Measurements from ENCODE around the gene PTGES.
A peak's percentile ranks its signal among the peaks of the same experiment; 100 is the strongest.

PTGES gene

DNA sequence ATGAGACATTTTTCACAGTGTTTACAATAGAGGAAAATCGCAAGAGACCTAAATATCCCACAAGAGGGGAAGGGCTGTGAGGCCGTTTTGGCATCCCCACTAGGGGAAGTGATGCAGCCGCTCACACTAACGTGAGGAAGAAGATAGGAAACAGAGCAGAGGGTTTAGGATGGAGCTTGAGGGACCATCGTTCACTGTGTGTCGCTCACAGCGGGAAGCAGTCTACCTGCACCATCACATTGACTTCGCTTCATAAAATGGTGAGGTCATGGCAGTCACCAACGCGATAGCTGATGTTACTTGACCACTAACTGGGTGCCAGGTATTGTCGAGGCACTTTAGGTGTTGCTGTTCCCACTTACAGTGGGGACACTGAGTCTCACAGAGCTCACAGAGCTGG is 51.8 kb downstream of the PTGES start:
- no peak overlapping the region for H3K4me3 ChIP-seq (ENCODE audit: low read depth, low read length)
- DNase-seq (ENCODE audit: low read depth), result no peak
- no peak for TF ChIP-seq CTCF (conservative IDR thresholded peaks at IDR 0.05; ENCODE audit: low read depth, low read length)

DNA sequence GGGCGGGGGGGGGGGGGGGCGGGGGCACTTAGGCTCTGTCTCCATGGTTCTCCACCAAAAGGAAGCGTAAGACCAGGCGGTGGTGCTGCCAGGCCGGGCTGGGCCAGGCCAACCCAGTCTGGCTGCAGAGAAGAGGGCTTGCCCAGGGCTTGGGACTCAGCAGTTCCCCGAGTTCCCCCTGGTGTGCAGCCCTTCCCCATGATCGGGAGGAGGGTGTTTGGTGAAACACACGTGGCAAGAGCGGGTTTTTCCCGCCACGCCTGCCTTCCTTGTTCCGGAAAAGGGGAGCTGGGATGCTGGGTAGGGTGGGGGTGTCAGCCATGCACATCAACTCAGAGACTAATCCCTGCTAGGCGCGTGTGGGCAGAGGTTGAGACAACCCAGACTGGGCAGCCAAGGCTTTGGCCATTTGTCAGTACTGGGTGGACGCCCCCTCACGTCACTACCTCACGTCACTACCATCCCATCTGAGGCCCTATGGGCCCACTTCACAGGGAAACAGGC is 54.5 kb downstream of the PTGES start:
- no peak for TF ChIP-seq CTCF (conservative IDR thresholded peaks at IDR 0.05; ENCODE audit: low read depth, low read length)
- no peak overlapping the region for H3K4me3 ChIP-seq (ENCODE audit: low read depth, low read length)
- DNase-seq (ENCODE audit: low read depth), result no peak

DNA sequence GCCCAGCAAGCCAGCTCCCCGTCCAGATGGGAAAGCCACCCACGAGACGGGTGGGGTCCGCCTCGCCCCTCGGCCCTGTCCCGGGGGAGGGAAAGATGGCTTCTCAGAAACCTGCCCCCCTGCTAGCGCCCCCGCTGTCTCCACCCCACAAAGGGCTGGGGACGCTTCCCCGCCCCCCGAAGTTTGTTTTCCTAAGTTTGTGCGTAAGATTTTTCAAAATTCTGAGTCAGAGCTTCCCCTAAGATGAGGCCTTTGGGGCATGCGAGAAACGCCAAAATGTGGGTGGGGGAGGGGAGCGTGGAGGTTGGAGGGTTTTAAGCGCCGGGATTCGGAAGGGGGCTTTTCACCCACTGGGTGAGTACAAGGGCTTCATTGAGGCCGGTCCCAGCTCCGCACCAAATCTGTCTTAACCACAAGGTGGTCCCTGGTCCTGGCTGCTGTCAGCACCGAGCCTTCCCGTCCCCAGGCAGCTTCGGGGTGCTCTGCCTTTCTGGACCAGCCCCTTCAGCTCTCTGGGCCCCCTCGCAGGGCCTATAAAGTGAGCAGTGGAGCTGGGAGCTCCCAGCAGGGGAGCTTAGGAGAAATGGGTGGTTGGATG is 55.1 kb downstream of the PTGES start:
- H3K4me3 ChIP-seq (ENCODE audit: low read depth, low read length), result peak overlapping the region; percentile 57
- DNase-seq (ENCODE audit: low read depth), result peak; percentile 41

GRCh38 chr9:129696944-129697655 is 55.7 kb downstream of the PTGES start:
- DNase-seq (ENCODE audit: low read depth), result peak; percentile 23
- TF ChIP-seq CTCF (conservative IDR thresholded peaks at IDR 0.05; ENCODE audit: low read depth, low read length), result no peak
- H3K4me3 ChIP-seq (ENCODE audit: low read depth, low read length), result peak overlapping the region; percentile 57

More for the DNA sequence above, 55.1 kb downstream of the PTGES start:
- TF ChIP-seq CTCF (conservative IDR thresholded peaks at IDR 0.05; ENCODE audit: low read depth, low read length), result no peak

GRCh38 chr9:129695870-129696269 is 57.0 kb downstream of the PTGES start:
- DNase-seq (ENCODE audit: low read depth), result no peak
- no peak for TF ChIP-seq CTCF (conservative IDR thresholded peaks at IDR 0.05; ENCODE audit: low read depth, low read length)
- H3K4me3 ChIP-seq (ENCODE audit: low read depth, low read length), result no peak overlapping the region

- DNase-seq (ENCODE audit: low read depth), result no peak
- H3K4me3 ChIP-seq (ENCODE audit: low read depth, low read length), result no peak overlapping the region
- TF ChIP-seq CTCF (conservative IDR thresholded peaks at IDR 0.05; ENCODE audit: low read depth, low read length), result no peak
These were observed 58.6 kb downstream of the PTGES start for GRCh38 chr9:129694243-129694646.

GRCh38 chr9:129693741-129694140 is 59.1 kb downstream of the PTGES start:
- no peak for DNase-seq (ENCODE audit: low read depth)
- TF ChIP-seq CTCF (conservative IDR thresholded peaks at IDR 0.05; ENCODE audit: low read depth, low read length), result no peak
- H3K4me3 ChIP-seq (ENCODE audit: low read depth, low read length), result no peak overlapping the region

All from choroid plexus epithelial cell (primary cell).